Large intestine (tissue), 3 donors: ENCODE measurements around the gene KSR2. TPM values are rescaled to one million over a fixed set of nuclear protein-coding genes. Genes with fewer than 3 reads are reported as not detected.

ENCODE experiments used
- DNase-seq, 2 donors: peaks; one replicate each; pipeline versions ENCODE4 v3.0.0 to v3.0.0-alpha.2; 2013
- H3K27ac ChIP-seq: one replicate; pipeline ENCODE4 v1.5.1; 2013; ENCODE audit warnings: low read length
- H3K27me3 ChIP-seq: 2 replicates; pipeline ENCODE4 v1.6.1; 2013; ENCODE audit warnings: low read length; ENCODE audit not compliant: control insufficient read depth, insufficient read depth
- H3K36me3 ChIP-seq: 2 replicates; pipeline ENCODE4 v1.6.1; 2013; ENCODE audit warnings: low read length; ENCODE audit not compliant: control insufficient read depth, insufficient read depth
- H3K4me1 ChIP-seq: one replicate; pipeline ENCODE4 v1.6.1; 2013; ENCODE audit warnings: low read length; ENCODE audit not compliant: control insufficient read depth, insufficient read depth
- H3K4me3 ChIP-seq: one replicate; pipeline ENCODE4 v1.5.1; 2013; ENCODE audit warnings: low read length
- H3K9me3 ChIP-seq: one replicate; pipeline ENCODE4 v1.6.1; 2013; ENCODE audit warnings: mild to moderate bottlenecking, low read depth, low read length, moderate library complexity; ENCODE audit not compliant: control insufficient read depth
- WGBS: methylation state at CpG from one replicate; pipeline ENCODE4 v1.1.5; 2013; ENCODE audit warnings: low lambda C conversion rate; ENCODE audit not compliant: insufficient coverage; 5-methylcytosine and 5-hydroxymethylcytosine counted together
- polyA plus RNA-seq: library from polyadenylated mRNA; unstranded; fragments of 120-200 nt; gene quantifications from one replicate; pipeline ENCODE4 v1.2.1, GENCODE V29; 2013

KSR2 gene
- polyA plus RNA-seq, 1 donor: 0.61 TPM

GRCh38 chr12:117514016-117514415, 454.8 kb downstream of the KSR2 start:
- Histone ChIP-seq H3K9me3 (no peaks in the 10 kb centered on the region), H3K36me3 (no peaks in the 10 kb centered on the region), H3K4me3 (no peak overlapping the region), H3K27me3 (peaks cover 4% of the 10 kb centered on the region), H3K27ac (no peak overlapping the region), H3K4me1 (no peaks in the 10 kb centered on the region)
- no peak for DNase-seq
- no CpG with 5 or more reads among the region's 5 CpGs for WGBS

DNA sequence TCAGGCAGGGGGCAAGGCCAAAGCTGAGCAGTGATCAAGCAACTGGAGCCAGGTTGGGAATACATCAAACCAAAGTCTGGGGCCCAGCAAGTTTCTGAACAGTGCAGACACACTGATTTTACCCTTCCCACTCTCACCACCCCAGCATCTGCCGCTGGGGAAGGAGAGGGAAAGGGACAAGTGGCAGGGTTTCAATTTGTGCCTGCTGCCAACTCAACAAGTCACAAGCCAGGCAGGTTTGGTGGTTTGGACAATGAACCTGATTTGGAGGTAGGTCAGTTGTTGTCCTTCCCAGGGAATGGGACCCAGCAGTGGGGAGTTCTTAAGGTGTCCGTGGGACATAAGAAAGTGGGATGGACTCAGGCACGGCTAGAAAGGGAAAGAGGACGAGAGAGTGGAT, 455.4 kb downstream of the KSR2 start:
- no peak for DNase-seq
- no peaks in the 10 kb centered on the region for H3K36me3 ChIP-seq
- H3K4me3 ChIP-seq: no peak overlapping the region
- H3K9me3 ChIP-seq: no peaks in the 10 kb centered on the region
- H3K27me3 ChIP-seq: peaks cover 4% of the 10 kb centered on the region
- no peak overlapping the region for H3K27ac ChIP-seq
- WGBS: 60% methylated on average over 1 of the region's 4 CpGs
- H3K4me1 ChIP-seq: no peaks in the 10 kb centered on the region

GRCh38 chr12:117508468-117508867, 460.3 kb downstream of the KSR2 start:
- peaks cover 4% of the 10 kb centered on the region for H3K27me3 ChIP-seq
- H3K27ac ChIP-seq: no peak overlapping the region
- H3K9me3 ChIP-seq: no peaks in the 10 kb centered on the region
- no peaks in the 10 kb centered on the region for H3K36me3 ChIP-seq
- H3K4me1 ChIP-seq: no peaks in the 10 kb centered on the region
- no peak for DNase-seq
- no peak overlapping the region for H3K4me3 ChIP-seq

- Histone ChIP-seq H3K9me3 (no peaks in the 10 kb centered on the region), H3K4me3 (no peak overlapping the region), H3K27ac (no peak overlapping the region), H3K36me3 (no peaks in the 10 kb centered on the region), H3K27me3 (peaks cover 4% of the 10 kb centered on the region), H3K4me1 (no peaks in the 10 kb centered on the region)
- WGBS: no CpG with 5 or more reads among the region's 3 CpGs
- DNase-seq: peak in 1 of 2 donors; percentile 17
These were observed 461.2 kb downstream of the KSR2 start for GRCh38 chr12:117507548-117507947.

- H3K9me3 ChIP-seq: no peaks in the 10 kb centered on the region
- peaks cover 4% of the 10 kb centered on the region for H3K27me3 ChIP-seq
- 100% methylated on average over 1 of the region's 1 CpG for WGBS
- H3K4me3 ChIP-seq: no peak overlapping the region
- no peaks in the 10 kb centered on the region for H3K4me1 ChIP-seq
- DNase-seq: no peak
- H3K36me3 ChIP-seq: no peaks in the 10 kb centered on the region
- no peak overlapping the region for H3K27ac ChIP-seq
These were observed 462.5 kb downstream of the KSR2 start for GRCh38 chr12:117506333-117506732.

- H3K4me1 ChIP-seq: no peaks in the 10 kb centered on the region
- no peaks in the 10 kb centered on the region for H3K27me3 ChIP-seq
- no peak overlapping the region for H3K4me3 ChIP-seq
- no CpG with 5 or more reads among the region's 2 CpGs for WGBS
- H3K36me3 ChIP-seq: no peaks in the 10 kb centered on the region
- no peaks in the 10 kb centered on the region for H3K9me3 ChIP-seq
- no peak for DNase-seq
- H3K27ac ChIP-seq: no peak overlapping the region
These were observed 466.2 kb downstream of the KSR2 start for GRCh38 chr12:117502633-117503032.

- 100% methylated on average over 3 of the region's 4 CpGs for WGBS
- no peak overlapping the region for H3K4me3 ChIP-seq
- no peak overlapping the region for H3K27ac ChIP-seq
- no peaks in the 10 kb centered on the region for H3K9me3 ChIP-seq
- no peaks in the 10 kb centered on the region for H3K27me3 ChIP-seq
- H3K4me1 ChIP-seq: no peaks in the 10 kb centered on the region
- no peak for DNase-seq
- no peaks in the 10 kb centered on the region for H3K36me3 ChIP-seq
These were observed 466.6 kb downstream of the KSR2 start for GRCh38 chr12:117502233-117502632.

DNA sequence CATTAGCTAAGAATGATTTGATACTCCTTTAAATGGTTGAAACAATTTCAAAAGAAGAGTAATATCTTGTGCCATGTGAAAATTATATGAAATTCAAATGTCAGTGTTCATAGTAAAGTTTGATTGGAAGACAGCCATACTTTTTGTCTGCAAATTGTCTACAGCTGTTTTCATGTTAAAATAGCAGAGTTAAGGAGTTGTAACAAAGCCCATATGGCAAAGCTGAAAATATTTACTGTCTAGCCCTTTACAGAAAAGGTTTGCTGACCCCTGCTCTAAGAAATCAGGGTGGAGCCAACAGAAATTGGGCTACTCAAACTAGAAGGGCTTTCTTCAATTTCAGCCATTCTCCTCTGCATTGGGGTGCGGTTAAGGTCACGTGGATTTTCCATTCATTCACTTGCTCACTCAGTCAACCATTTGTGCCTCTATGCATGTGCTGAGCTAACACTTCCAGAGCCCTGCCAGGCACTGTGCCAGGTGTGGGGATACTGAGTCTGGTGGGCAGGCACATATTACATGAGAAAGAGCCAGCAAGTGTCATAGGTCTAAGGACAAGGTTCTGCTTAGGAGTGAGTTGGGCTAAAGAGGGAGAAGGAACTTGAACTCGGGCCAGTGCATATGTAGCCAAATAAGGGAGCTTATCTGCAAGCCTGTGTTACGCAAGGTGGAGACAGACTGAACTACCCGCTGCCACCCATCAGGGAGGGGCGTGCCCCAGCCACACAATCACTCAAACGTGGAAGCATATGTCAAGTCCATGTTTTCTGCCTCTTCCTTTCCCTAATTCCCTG, 467.5 kb downstream of the KSR2 start:
- no peak overlapping the region for H3K27ac ChIP-seq

GRCh38 chr12:117499759-117500485, 468.9 kb downstream of the KSR2 start:
- Histone ChIP-seq H3K36me3 (no peaks in the 10 kb centered on the region), H3K4me1 (no peaks in the 10 kb centered on the region), H3K9me3 (no peaks in the 10 kb centered on the region), H3K27ac (no peak overlapping the region), H3K27me3 (no peaks in the 10 kb centered on the region), H3K4me3 (no peak overlapping the region)
- 31% methylated on average over 3 of the region's 8 CpGs for WGBS
- no peak for DNase-seq

More for the DNA sequence above, 467.5 kb downstream of the KSR2 start:
- no peaks in the 10 kb centered on the region for H3K27me3 ChIP-seq
- no peak overlapping the region for H3K4me3 ChIP-seq
- no peak for DNase-seq
- no CpG with 5 or more reads among the region's 7 CpGs for WGBS
- no peaks in the 10 kb centered on the region for H3K36me3 ChIP-seq
- no peaks in the 10 kb centered on the region for H3K4me1 ChIP-seq
- H3K9me3 ChIP-seq: no peaks in the 10 kb centered on the region

DNA sequence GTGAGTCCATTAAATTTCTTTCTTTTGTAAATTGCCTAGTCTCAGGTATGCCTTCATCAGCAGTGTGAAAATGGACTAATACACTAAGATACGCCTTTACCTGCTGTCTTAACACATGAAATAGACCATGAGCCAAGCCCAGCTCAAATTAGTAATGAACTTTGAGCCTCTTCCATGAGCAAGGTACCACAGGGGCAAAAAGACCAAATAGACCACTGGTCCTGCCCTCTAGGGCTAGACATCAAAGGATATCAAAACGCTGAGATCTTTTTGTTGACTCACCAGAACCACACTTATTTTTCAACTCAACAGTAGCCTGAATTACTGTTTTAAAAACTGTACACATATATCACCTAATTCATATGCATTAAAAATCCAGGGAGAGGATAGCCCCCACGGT, 469.9 kb downstream of the KSR2 start:
- H3K4me1 ChIP-seq: no peaks in the 10 kb centered on the region
- no CpG with 5 or more reads among the region's 3 CpGs for WGBS
- no peaks in the 10 kb centered on the region for H3K36me3 ChIP-seq

More for the DNA sequence above, 469.9 kb downstream of the KSR2 start:
- Histone ChIP-seq H3K27ac (no peak overlapping the region), H3K9me3 (no peaks in the 10 kb centered on the region), H3K4me3 (no peak overlapping the region), H3K27me3 (no peaks in the 10 kb centered on the region)
- no peak for DNase-seq
